GM06990 (cell line): ENCODE results near the gene SUMO3.
A peak's percentile ranks its signal among the peaks of the same experiment; 100 is the strongest.

ENCODE experiments used
- DNase-seq: peaks from one replicate; pipeline ENCODE4 v3.0.0-alpha.2; 2011; ENCODE audit not compliant: insufficient read length; ENCODE audit errors: extremely low read depth
- H3K27me3 ChIP-seq: replicated peaks from 2 replicates; pipeline ENCODE4 v1.6.0; 2011; ENCODE audit warnings: low read length; ENCODE audit not compliant: control insufficient read depth, insufficient read depth
- H3K36me3 ChIP-seq: 2 replicates; pipeline ENCODE4 v1.5.1; 2011; ENCODE audit warnings: low read length; ENCODE audit not compliant: control insufficient read depth, insufficient read depth
- H3K4me3 ChIP-seq: replicated peaks from 2 replicates; pipeline ENCODE4 v1.5.1; 2011; ENCODE audit warnings: low read depth, mild to moderate bottlenecking, control low read depth, low read length
- CTCF ChIP-seq: IDR thresholded peaks from 2 replicates; pipeline ENCODE4 v1.5.1; 2011; ENCODE audit warnings: low read length, control low read depth, mild to moderate bottlenecking, inconsistent platforms; ENCODE audit not compliant: insufficient read depth, poor library complexity, severe bottlenecking

SUMO3 gene

GRCh38 chr21:44819283-44820243, 1.7 kb upstream of the SUMO3 start:
- TF ChIP-seq CTCF: no peak
- Histone ChIP-seq H3K36me3 (no peaks in the 10 kb centered on the region), H3K27me3 (no peaks in the 10 kb centered on the region), H3K4me3 (no peak overlapping the region)
- no peak for DNase-seq

- Histone ChIP-seq H3K27me3 (no peaks in the 10 kb centered on the region), H3K4me3 (peak overlapping the region; percentile 71), H3K36me3 (no peaks in the 10 kb centered on the region; the same call in 1 of the 2 replicates)
- no peak for DNase-seq
- no peak for TF ChIP-seq CTCF
Measured at GRCh38 chr21:44818640-44819011, 764 bp upstream of the SUMO3 start.

GRCh38 chr21:44817506-44817880, 369 bp downstream of the SUMO3 start:
- peak; percentile 90 for DNase-seq
- TF ChIP-seq CTCF: no peak
- Histone ChIP-seq H3K36me3 (peaks cover 2% of the 10 kb centered on the region), H3K4me3 (peak overlapping the region; percentile 71), H3K27me3 (no peaks in the 10 kb centered on the region)

GRCh38 chr21:44816761-44817505, 929 bp downstream of the SUMO3 start:
- H3K27me3 ChIP-seq: no peaks in the 10 kb centered on the region
- DNase-seq: no peak
- peak overlapping the region; percentile 60 for H3K4me3 ChIP-seq
- no peak for TF ChIP-seq CTCF
- peaks cover 2% of the 10 kb centered on the region for H3K36me3 ChIP-seq

- no peaks in the 10 kb centered on the region for H3K27me3 ChIP-seq
- DNase-seq: no peak
- peaks cover 2% of the 10 kb centered on the region for H3K36me3 ChIP-seq
- TF ChIP-seq CTCF: no peak
- H3K4me3 ChIP-seq: no peak overlapping the region
Measured at GRCh38 chr21:44815852-44816628, 1.8 kb downstream of the SUMO3 start.
